Measurements from ENCODE around the gene WNT3A.
A peak's percentile ranks its signal among the peaks of the same experiment; 100 is the strongest.

Gene WNT3A

GRCh38 chr1:228004331-228004855, 2.4 kb upstream of the WNT3A start:
- TF ChIP-seq CTCF (IDR thresholded peaks at IDR 0.05; ENCODE audit: low read depth, low read length) = peak; percentile 56
- peak; percentile 34 to 39 for DNase-seq (ENCODE audit: low read depth in 2 of 2)
- no peak overlapping the region for H3K4me3 ChIP-seq (replicated peaks in 1 of 2; ENCODE audit: low read depth in 2 of 2, low read length in 2 of 2)

DNA sequence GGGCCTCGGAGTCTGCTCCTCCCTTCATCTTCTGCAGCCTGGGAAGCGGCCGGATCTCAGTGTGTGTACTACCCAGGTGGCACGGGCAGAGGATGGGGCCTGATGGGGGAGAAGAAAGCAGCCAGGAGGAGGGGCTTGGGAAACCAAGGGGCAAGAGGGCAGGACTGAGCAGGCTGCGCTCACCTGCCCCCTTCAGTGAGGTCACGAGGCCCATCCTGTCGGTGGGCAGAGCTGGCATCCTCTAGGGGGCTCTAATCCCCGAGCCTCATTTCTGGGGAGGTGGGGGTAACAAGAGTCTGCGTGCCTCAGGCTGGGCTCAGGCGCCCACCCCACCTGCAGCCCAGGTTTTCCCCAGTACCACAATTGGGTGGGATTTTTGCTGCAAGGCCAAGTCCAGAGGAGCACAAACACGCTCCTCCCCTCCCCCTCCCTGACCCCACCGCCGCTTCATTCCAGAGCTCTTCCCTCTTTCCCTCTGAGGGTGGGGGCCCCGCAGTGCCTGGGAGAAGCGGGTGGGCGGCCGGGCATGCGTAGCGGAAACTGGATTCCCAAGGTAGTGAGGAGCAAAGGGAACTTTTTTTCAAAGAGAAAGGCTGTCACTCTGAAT, 1.8 kb upstream of the WNT3A start:
- TF ChIP-seq CTCF (IDR thresholded peaks at IDR 0.05; ENCODE audit: low read depth, low read length) = no peak
- DNase-seq (ENCODE audit: low read depth in 2 of 2) = no peak
- H3K4me3 ChIP-seq (replicated peaks in 1 of 2; ENCODE audit: low read depth in 2 of 2, low read length in 2 of 2) = no peak overlapping the region

DNA sequence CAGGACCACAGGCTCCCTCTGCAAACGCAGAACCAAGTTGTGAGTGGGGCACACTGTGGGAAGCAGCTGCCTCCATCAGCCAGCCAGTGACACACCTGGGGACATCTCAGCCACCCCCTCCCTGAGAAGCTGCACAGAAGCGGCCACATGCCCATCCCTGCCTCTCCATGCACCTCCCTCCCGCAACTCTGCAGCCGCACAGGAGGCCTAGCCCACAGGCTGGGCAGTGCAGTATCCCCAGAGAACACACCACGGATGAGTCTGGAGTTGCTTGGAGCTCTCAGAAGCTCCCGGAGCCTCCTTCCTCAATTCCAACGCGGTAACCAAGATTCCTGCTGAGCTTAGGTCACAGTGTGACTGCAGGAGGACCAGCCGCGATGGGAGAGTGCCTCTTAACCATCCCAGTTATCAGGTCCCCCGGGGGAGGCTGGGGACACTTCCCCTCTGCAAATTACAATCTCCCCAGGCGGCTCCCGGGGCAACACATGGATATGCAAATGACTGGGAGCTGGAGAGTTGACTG, 1.2 kb upstream of the WNT3A start:
- no peak for TF ChIP-seq CTCF (IDR thresholded peaks at IDR 0.05; ENCODE audit: low read depth, low read length)
- H3K4me3 ChIP-seq (replicated peaks in 1 of 2; ENCODE audit: low read depth in 2 of 2, low read length in 2 of 2) = no peak overlapping the region
- no peak for DNase-seq (ENCODE audit: low read depth in 2 of 2)

DNA sequence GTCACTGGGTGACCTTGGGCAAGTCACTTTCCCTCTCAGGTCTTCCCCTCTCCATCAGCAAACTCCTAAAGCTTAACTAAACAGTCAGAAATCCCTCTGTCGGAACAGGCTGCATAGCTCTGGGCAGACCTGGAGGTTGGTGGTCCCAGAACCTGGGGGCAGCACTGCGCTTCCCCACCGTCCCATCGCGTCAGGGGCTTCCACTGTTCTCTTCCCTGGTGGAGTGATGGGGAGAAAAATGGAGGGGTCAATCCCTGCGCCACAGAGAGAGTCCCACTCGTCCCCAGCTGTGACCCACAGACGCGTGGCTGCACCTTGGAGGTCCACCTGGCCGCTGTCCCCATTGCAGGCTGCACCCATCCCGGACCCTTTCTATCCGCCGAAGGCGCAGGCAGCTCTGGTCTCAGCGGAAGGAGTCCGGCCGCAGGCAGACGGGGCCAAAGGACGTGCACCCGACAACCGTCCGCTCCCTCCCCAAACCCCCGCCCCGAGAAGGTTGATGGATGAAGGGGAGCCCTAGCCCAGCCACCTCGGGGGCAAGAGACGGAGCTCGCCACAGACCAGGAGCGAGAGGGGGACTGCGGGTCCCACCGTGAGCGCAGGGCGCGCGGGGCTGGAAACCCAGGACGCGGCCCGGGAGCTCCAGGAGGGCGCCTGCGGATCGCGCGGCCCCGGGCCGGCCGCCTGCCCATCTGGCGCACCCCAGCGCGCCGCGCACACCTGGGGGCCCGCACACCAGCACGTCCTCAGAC, 588 bp upstream of the WNT3A start:
- TF ChIP-seq CTCF (IDR thresholded peaks at IDR 0.05; ENCODE audit: low read depth, low read length) = no peak
- DNase-seq (ENCODE audit: low read depth in 2 of 2) = no peak
- no peak overlapping the region for H3K4me3 ChIP-seq (replicated peaks in 1 of 2; ENCODE audit: low read depth in 2 of 2, low read length in 2 of 2)

- no peak for TF ChIP-seq CTCF (IDR thresholded peaks at IDR 0.05; ENCODE audit: low read depth, low read length)
- no peak for DNase-seq (ENCODE audit: low read depth in 2 of 2)
- no peak overlapping the region for H3K4me3 ChIP-seq (replicated peaks in 1 of 2; ENCODE audit: low read depth in 2 of 2, low read length in 2 of 2)
These were observed 427 bp downstream of the WNT3A start for GRCh38 chr1:228007049-228007800.

DNA sequence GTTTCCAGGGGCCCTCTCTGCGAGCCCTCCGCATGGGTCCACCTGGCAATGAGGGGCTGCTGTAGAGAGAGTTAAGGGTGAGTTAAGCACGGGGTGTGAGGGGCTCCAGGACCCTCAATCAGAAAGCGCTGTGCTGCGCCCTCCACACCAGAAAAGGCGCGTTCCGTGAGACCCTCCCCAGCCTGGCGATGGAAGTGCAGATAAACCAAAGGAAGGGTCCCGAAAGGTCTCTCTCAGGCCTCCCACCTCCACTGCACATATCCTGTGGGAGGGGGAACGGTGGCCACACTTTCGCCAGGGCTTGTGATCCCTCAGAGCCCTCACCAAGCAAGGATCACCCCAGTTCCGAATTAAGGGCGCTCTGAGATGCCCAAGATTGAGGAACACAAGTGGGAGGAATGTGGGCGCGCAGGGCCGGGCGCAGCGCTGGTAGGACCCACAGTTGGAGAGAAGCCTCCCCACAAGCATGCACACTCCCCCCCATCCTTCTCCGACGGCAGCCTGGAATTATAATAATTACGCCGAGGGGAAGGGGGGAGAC, 1.1 kb downstream of the WNT3A start:
- no peak overlapping the region for H3K4me3 ChIP-seq (replicated peaks in 1 of 2; ENCODE audit: low read depth in 2 of 2, low read length in 2 of 2)
- TF ChIP-seq CTCF (IDR thresholded peaks at IDR 0.05; ENCODE audit: low read depth, low read length) = no peak
- DNase-seq (ENCODE audit: low read depth in 2 of 2) = no peak
